GM19328 (cell line): ENCODE results near the gene HEPACAM2.

Experiments used
- ATAC-seq: cut with Tn5 transposase; IDR thresholded peaks from one replicate; pipeline ENCODE4 v1.9.1; 2021; ENCODE audit warnings: mild to moderate bottlenecking, moderate library complexity; ENCODE audit not compliant: unreplicated experiment

HEPACAM2 gene

GRCh38 chr7:93226310-93226709 is at the start of gene HEPACAM2:
Gene HEPACAM2 (minus strand): TSS chr7:93226469.
- ATAC-seq, result no peak

DNA sequence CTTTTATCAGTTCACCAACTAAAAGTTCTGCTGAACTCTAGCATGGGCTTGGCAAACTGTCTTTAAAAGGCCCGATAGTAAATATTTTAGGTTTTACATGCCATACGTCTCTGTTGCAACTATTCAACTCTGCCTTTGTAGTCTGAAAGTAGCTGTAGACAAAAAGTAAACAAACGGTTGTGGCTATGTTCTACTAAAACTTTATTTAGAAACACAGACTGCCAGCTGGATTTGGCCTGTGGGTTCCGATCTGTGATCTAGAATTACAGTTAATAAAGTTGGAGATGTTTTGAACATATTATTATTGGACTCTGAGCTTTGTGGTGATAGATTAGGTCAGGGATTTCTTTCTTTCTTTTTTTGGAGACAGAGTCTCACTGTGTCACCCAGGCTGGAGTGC is 39.0 kb upstream of the HEPACAM2 start:
- ATAC-seq, result no peak

DNA sequence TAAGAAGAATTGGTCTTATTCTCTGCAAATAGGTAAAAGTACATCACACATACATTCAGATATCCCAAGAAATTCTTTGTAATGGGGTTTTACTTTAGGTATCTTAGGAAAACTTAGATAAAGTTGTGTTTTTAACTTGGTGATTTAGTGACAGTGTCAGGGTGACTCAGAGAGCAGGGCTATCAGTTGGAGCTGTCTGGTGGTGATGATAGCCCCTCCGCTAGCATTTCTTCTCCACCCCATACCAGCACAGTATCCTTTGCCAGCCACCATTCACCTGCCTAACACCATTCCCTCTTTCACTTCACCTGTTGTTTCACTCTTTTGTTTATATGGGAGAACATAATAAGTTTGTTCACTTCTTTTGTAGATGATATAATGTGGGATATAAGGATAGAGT is 36.3 kb upstream of the HEPACAM2 start:
- ATAC-seq, result no peak

DNA sequence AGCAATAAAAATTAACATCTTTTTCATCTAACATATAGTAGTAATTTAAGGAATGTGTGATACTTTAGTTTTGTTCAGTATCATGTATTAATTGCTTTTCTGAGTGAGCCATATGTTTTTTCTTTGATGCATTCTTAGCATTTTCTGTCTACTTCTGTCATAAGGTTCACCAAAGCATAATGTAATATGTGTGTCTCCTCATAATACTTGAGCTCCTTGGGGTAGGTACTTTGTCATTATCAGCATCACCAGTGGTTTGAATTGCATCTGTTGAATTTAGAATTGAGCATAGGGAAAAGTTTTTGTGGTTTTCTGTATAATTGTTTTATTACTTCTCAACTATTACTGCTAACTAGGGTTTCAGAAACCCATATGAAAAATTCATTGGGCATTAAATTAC is 32.4 kb upstream of the HEPACAM2 start:
- no peak for ATAC-seq

DNA sequence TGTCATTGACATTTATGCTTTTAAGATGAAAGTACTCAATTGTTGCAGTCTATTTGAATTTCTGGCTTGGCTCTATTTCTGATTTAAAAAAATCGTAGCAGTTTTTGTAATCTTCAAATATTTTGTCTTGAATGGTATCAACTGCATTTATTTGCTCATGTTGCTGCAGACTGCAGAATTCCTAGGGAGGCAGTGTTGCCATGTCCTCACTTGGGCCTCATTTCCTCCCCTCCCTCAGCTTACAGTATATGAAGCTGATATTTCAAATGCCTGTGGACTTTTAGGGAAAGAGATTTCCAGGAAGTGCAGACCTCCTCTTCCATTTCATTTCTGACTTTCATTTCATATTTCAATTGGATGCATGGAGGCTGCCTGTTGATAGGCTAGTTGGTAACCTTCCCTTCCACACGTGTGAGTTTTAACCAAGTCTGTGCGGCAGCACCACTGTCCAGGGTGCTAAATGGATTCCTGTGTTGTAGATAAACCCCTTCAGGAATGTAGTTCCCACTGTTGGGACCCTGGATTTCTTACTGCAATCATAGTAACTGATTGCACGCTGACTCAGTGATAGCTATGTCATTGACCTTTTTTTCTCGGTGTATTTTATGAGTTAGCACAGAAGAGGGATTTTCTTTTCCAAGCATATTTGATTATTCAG is 23.4 kb upstream of the HEPACAM2 start:
- ATAC-seq, result no peak

- no peak for ATAC-seq
Measured at GRCh38 chr7:93245525-93246432, 19.5 kb upstream of the HEPACAM2 start.

- ATAC-seq, result no peak
Measured at GRCh38 chr7:93242106-93242505, 15.8 kb upstream of the HEPACAM2 start.

DNA sequence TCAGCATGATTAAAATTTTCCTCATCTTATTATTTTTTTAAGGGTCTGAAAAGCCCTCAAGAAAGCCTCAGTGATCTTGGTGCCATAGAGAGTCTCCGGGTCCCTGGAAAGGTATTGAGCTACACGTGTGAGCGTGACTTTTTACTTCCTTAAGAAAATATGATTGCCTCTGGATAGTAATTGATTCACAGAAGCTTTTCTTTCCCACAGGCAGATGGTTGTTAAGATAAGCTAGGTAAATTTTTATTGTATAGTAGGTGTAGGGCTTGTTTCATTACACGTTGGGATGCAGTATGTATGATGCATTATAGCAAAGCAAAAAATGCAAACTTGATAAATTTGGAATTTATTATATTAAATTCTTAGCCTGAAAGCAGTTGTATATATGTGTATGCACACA is 13.6 kb upstream of the HEPACAM2 start:
- ATAC-seq, result no peak

GRCh38 chr7:93238748-93239147 is 12.5 kb upstream of the HEPACAM2 start:
- no peak for ATAC-seq

GRCh38 chr7:93238131-93238530 is 11.9 kb upstream of the HEPACAM2 start:
- ATAC-seq, result no peak

- no peak for ATAC-seq
Measured at GRCh38 chr7:93235541-93235940, 9.3 kb upstream of the HEPACAM2 start.

GRCh38 chr7:93232673-93233018 is 6.4 kb upstream of the HEPACAM2 start:
- no peak for ATAC-seq

- peak; percentile 99 for ATAC-seq
Measured at GRCh38 chr7:93231799-93232672, 5.8 kb upstream of the HEPACAM2 start, which contains the start of gene VPS50. Gene VPS50 (plus strand): TSS chr7:93232366. CDS start chr7:93232468, 102 bp downstream.

DNA sequence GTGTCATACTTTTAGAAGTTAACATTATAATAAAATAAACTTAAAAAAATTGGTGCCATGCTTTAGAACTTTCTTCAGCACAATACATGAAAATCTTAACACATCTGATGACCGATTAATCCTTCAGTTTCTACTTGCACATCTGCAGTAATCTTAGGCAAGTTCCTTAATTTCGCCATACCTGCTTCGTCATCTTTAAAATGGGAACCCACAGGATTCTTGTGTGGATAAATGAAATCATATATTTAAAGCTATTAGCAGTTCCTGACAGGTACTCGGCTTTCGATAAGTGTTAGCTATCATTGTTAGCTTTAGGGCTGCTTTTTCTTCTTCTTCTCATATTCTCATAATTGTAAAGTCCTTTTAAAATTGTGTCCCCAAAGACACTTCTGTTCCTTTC is 5.0 kb upstream of the HEPACAM2 start:
- ATAC-seq, result no peak

DNA sequence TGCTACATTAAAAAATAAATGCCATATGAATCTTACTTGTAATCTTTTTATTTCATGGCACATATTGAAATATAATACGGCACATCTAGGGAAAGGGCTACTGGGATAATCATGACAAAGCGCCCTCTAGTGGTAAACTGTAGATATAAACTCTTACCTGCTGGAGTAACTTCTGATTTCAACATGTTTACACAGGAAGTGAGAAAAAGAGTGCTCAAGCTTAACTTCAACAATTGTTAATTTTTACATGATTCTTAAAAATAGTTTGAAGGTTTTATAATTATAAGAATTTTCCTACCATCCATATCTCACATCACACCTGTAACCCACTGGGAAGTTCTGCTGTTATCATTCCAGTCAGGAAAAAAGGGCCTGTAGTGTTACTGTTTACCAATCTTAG is 2.0 kb upstream of the HEPACAM2 start:
- ATAC-seq, result no peak

DNA sequence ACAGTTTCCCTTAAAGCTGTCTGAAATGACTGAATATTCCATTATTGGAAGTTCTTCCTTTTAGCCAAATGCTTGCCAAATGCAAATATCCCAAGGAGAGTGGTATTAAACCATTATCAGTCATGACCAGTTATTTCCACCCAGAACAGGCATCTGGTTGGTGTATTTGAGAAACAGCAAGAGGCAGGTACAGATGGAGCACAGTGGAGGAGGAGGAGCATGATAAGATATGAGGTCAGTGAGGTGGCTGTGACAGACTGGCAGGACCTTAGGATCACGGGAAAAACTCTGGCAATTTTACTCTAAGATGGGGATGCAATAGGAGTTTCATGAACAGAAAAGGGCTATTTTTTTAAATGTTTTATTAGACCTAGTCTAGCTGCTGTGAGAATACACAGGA is 6.4 kb downstream of the HEPACAM2 start:
- ATAC-seq, result no peak

DNA sequence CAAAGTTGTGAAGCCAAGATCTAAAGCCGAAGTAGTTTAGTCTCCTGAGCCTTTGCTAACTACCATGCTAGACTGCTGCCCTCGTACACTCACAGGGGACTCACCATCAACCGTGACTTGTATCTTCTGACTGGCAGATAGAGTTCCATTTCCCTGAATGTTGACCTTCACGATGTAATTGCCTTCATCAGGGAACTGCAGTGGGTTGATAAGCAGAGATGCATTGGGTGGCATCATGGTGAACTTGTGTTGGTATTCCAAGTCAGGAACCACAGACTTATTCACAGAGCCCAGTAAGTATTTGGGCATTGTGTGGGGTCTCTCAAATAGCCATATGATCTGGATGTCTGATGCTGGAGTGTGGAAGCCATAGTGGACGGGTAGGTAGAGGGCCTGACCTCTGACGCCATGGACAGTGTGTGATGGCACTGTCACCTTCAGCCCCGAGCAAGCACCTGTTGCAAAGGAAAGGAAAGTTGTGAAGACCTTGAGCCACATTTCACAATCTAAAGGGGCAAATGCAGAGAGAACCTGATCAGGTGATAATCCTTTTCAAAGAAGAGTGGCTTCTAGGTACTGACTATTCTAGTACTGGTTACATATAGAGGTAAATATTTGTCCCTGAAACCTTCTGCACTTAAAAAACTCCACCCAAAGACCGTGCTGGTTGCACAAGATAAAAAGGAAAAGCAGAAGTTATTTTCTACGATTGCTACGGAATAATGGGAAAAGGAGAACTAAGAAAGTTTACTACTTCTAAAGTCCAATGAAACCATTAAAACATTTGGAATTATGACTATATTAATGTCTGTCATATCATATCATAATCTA is 7.1 kb downstream of the HEPACAM2 start:
- ATAC-seq, result no peak

- no peak for ATAC-seq
Measured at GRCh38 chr7:93212881-93213280, 13.4 kb downstream of the HEPACAM2 start.

GRCh38 chr7:93211228-93211818 is 14.9 kb downstream of the HEPACAM2 start:
- no peak for ATAC-seq

- ATAC-seq, result no peak
Measured at GRCh38 chr7:93205046-93205445, 21.2 kb downstream of the HEPACAM2 start.
